ENCODE results near the gene GRK4. TPM values are rescaled to one million over a fixed set of nuclear protein-coding genes. Genes with fewer than 3 reads are reported as not detected.

GRK4 gene
- total RNA-seq, 1 donor from 2014 or later: 12.0 TPM

DNA sequence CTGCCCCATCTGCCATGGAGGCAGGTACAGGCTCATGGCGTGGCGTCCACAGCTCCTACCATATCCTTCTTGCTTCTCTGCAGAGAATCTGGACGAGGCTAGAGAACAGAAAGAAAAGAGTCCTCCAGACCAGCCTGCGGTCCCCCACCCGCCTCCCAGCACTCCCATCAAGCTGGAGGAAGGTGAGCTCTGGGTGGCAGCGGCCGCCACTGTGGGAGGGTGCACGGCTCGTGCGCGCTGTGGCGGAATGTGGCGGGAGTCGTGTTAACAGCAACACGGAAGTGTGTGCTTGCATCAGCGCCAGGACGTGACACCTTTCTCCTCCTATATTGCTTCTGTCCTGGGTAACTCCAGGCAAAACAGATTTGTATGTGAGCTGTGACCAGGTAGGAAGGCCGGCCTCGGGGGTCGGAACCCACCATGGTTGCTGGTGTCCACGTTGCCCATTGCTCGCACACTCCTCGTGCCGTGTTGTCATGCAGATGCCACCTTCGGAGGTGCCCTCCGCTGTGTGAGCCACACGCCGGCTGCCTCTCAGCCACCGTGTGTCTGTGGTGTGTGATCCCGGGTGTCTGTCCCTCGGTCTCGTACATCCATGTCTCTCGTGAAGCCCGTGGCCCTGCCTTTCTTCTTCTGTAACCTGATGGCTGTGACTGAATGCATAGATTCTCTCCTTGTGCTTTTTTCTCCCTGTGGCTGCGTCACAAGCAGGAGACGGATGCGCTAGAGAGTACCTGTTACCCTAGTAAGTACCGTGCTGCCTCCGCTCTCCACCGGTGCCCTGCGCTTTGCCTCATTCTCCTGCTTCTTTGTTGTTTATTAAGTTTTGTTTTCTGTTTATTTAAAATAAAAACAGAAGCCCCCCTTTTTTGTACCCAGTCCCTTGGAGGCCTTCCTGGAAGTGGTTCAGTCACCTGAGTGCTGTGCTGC is 37.2 kb upstream of the GRK4 start:
- H3K4me1 Mint-ChIP-seq (ENCODE audit: low read depth): peaks cover 33% of the 10 kb centered on the region
- TF ChIP-seq, protein P1, sequence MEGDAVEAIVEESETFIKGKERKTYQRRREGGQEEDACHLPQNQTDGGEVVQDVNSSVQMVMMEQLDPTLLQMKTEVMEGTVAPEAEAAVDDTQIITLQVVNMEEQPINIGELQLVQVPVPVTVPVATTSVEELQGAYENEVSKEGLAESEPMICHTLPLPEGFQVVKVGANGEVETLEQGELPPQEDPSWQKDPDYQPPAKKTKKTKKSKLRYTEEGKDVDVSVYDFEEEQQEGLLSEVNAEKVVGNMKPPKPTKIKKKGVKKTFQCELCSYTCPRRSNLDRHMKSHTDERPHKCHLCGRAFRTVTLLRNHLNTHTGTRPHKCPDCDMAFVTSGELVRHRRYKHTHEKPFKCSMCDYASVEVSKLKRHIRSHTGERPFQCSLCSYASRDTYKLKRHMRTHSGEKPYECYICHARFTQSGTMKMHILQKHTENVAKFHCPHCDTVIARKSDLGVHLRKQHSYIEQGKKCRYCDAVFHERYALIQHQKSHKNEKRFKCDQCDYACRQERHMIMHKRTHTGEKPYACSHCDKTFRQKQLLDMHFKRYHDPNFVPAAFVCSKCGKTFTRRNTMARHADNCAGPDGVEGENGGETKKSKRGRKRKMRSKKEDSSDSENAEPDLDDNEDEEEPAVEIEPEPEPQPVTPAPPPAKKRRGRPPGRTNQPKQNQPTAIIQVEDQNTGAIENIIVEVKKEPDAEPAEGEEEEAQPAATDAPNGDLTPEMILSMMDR (IDR thresholded peaks at IDR 0.05): no peak
- peak; percentile 72 for DNase-seq (ENCODE audit: low spot score)
- H3K9me3 Mint-ChIP-seq (ENCODE audit: low read depth): no peaks in the 10 kb centered on the region
- H3K4me3 Mint-ChIP-seq (ENCODE audit: unreplicated experiment): no peak overlapping the region
- no peak overlapping the region for H3K27ac Mint-ChIP-seq (ENCODE audit: unreplicated experiment)
- H3K36me3 Mint-ChIP-seq (ENCODE audit: low read depth): peaks cover 34% of the 10 kb centered on the region
- H3K27me3 Mint-ChIP-seq (ENCODE audit: low read depth): no peaks in the 10 kb centered on the region

GRCh38 chr4:2927016-2927695 is 36.2 kb upstream of the GRK4 start:
- no peak overlapping the region for H3K27ac Mint-ChIP-seq (ENCODE audit: unreplicated experiment)
- no peaks in the 10 kb centered on the region for H3K9me3 Mint-ChIP-seq (ENCODE audit: low read depth)
- TF ChIP-seq, protein P1 (IDR thresholded peaks at IDR 0.05): no peak
- H3K27me3 Mint-ChIP-seq (ENCODE audit: low read depth): no peaks in the 10 kb centered on the region
- DNase-seq (ENCODE audit: low spot score): peak; percentile 73
- H3K36me3 Mint-ChIP-seq (ENCODE audit: low read depth): peaks cover 28% of the 10 kb centered on the region
- peaks cover 26% of the 10 kb centered on the region for H3K4me1 Mint-ChIP-seq (ENCODE audit: low read depth)
- H3K4me3 Mint-ChIP-seq (ENCODE audit: unreplicated experiment): no peak overlapping the region

GRCh38 chr4:2927696-2928075 is 35.7 kb upstream of the GRK4 start:
- peak; percentile 64 for DNase-seq (ENCODE audit: low spot score)
- TF ChIP-seq, protein P1 (IDR thresholded peaks at IDR 0.05): no peak
- no peaks in the 10 kb centered on the region for H3K27me3 Mint-ChIP-seq (ENCODE audit: low read depth)
- peaks cover 26% of the 10 kb centered on the region for H3K4me1 Mint-ChIP-seq (ENCODE audit: low read depth)
- no peaks in the 10 kb centered on the region for H3K9me3 Mint-ChIP-seq (ENCODE audit: low read depth)
- H3K4me3 Mint-ChIP-seq (ENCODE audit: unreplicated experiment): no peak overlapping the region
- H3K36me3 Mint-ChIP-seq (ENCODE audit: low read depth): peaks cover 27% of the 10 kb centered on the region
- no peak overlapping the region for H3K27ac Mint-ChIP-seq (ENCODE audit: unreplicated experiment)

- peaks cover 24% of the 10 kb centered on the region for H3K36me3 Mint-ChIP-seq (ENCODE audit: low read depth)
- H3K27me3 Mint-ChIP-seq (ENCODE audit: low read depth): no peaks in the 10 kb centered on the region
- DNase-seq (ENCODE audit: low spot score): peak; percentile 70
- TF ChIP-seq, protein P1 (IDR thresholded peaks at IDR 0.05): no peak
- H3K27ac Mint-ChIP-seq (ENCODE audit: unreplicated experiment): peak overlapping the region; percentile 58
- H3K4me1 Mint-ChIP-seq (ENCODE audit: low read depth): peaks cover 26% of the 10 kb centered on the region
- H3K9me3 Mint-ChIP-seq (ENCODE audit: low read depth): no peaks in the 10 kb centered on the region
- H3K4me3 Mint-ChIP-seq (ENCODE audit: unreplicated experiment): no peak overlapping the region
Measured at GRCh38 chr4:2928242-2929176, 34.9 kb upstream of the GRK4 start.
